Tibial nerve (tissue), 4 donors: Measurements from ENCODE around the gene NCBP2.

Experiments used
- CTCF ChIP-seq, 5 experiments: fragments of 200-600 bp in 3 of 5; fragments of 450-650 bp in 2 of 5; sonication (generic) in 3 of 5; IDR thresholded peaks; one replicate each; pipeline ENCODE4 v1.5.1; 2016 to 2019; ENCODE audit warnings: antibody characterized with exemption in 5 of 5, mild to moderate bottlenecking in 3 of 5, moderate library complexity in 2 of 5
- EP300 ChIP-seq, 2 donors: sonication (generic); formaldehyde crosslinking; IDR thresholded peaks; one replicate each; pipeline ENCODE4 v1.6.1; 2017; ENCODE audit warnings: antibody characterized with exemption in 2 of 2, mild to moderate bottlenecking in 1 of 2

GRCh38 chr3:196949750-196950149, 7.4 kb upstream of the NCBP2 start:
- no peak for TF ChIP-seq CTCF (IDR thresholded peaks at IDR 0.05)
- no peak for TF ChIP-seq EP300 (IDR thresholded peaks at IDR 0.05)
